HTR-8/SVneo (cell line): ENCODE measurements around the gene CDHR4.
"Not testable (repeated sequence)": the region's sequence is repeated elsewhere in the genome, so short reads cannot be mapped to it uniquely, and the experiment has no call there.

Source experiments
- DNase-seq: peaks from one replicate; pipeline ENCODE4 v3.0.0; 2011; ENCODE audit warnings: low spot score, mixed read lengths; ENCODE audit not compliant: insufficient read length
- FAIRE-seq: peaks from 2 replicates; lab custom pipeline; 2011; peaks lifted over from hg19 to GRCh38; lab: Jason Lieb, UNC

Gene CDHR4

DNA sequence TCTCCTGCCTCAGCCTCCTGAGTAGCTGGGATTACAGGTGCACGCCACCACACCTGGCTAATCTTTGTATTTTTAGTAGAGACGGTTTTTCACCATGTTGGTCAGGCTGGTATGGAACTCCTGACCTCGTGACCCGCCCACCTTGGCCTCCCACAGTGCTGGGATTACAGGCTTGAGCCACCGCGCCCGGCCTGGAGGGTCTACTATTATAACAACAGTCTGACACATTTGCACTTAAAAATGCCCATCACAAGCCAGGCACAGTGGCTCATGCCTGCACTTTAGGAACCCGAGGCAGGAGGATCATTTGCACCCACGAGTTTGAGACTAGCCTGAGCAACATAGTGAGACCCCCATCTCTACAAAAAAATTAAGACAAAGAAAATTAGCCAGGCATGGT lies 17.4 kb downstream of the CDHR4 start:
- FAIRE-seq, DNase-seq: not testable (repeated sequence)

DNA sequence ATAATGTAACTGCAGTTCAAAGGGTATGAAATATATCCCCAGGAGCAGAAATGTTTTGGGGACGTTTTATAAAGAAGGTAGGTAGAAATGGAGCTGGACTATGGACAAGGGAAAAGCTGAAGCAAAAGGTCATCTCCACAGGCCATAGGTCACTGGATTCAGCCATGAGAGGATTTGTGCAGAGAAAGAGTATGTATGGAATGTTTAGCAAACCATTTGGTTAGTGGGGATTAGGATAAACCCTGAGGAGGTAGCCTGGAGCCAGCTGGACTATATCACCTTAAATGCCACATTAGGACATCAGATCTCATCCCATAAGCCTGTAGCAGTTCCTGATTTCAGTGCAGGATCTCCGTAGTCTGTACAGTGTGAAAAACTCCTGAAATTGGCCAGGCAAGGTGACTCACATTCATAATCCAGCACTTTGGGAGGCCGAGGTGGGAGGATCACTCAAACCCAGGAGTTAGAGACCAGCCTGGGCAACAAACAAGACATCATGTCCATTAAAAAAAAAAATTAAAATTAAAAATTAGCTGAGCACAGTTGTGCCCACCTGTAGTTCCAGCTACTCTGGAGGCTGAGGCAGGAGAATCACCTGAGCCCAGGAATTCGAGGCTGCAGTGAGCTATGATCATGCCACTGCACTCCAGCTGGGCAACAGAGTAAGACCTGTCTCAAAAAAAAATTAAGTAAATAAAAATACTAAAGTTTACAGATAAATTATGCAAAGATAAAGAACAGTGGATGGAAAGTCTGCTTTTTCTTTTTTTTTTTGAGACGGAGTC lies 18.1 kb downstream of the CDHR4 start:
- FAIRE-seq (no peak), DNase-seq (no peak)

DNA sequence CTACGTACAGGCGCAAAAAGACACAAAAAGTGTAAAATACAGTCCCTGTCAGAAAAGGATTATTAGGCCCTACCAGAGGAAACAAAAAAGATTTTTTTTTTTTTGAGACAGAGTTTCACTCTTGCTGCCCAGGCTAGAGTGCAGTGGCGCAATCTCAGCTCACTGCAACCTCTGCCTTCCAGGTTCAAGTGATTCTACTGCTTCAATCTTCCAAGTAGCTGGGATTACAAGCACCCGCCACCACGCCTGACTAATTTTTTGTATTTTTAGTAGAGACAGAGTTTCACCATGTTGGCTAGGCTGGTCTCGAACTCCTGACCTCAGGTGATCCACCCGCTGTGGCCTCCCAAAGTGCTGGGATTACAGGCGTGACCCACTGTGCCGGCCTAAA lies 18.7 kb downstream of the CDHR4 start:
- DNase-seq: not testable (repeated sequence)

DNA sequence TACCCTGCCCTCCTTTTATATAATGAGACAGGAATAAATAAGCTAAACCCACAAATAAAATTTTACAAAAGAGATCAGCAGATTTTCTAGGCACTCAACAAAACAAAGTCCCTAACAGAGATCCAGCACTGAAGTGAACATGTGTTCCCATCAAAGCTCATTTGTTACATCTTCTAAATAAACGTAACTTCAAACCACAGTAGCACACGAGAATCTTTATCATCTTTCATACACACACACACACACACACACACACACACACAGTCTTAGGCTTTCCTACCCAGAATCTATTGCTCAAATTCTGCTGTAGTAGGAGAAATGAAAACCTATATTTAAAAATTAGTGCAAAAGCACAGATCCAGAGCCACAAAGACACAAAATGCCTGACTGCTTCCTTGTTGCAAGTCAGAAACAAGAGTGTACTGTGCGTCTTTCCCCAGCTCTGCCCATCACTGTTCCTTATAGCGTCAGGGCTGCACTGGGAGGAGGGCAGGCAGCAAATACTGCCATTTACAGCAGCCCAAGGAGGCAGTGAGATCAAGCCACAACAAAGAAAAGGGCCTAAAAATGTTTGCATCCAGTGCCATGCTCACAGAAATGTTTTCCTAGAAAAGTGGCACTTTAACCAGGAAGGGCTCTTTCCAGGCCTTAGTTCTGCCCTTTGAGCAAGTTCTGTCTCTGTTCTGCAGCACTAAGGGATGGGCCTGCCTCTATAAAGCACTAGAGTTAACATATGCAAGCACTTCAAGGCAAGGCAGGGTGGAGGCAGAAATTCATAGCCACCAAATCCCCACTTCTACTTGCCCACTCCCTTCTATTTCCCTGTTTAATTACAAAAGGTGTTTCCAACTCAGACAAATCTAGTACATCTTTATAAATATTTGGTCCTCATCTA lies 19.3 kb downstream of the CDHR4 start:
- no peak for FAIRE-seq
- DNase-seq: no peak

More for the DNA sequence above, 18.7 kb downstream of the CDHR4 start:
- FAIRE-seq: not testable (repeated sequence)

DNA sequence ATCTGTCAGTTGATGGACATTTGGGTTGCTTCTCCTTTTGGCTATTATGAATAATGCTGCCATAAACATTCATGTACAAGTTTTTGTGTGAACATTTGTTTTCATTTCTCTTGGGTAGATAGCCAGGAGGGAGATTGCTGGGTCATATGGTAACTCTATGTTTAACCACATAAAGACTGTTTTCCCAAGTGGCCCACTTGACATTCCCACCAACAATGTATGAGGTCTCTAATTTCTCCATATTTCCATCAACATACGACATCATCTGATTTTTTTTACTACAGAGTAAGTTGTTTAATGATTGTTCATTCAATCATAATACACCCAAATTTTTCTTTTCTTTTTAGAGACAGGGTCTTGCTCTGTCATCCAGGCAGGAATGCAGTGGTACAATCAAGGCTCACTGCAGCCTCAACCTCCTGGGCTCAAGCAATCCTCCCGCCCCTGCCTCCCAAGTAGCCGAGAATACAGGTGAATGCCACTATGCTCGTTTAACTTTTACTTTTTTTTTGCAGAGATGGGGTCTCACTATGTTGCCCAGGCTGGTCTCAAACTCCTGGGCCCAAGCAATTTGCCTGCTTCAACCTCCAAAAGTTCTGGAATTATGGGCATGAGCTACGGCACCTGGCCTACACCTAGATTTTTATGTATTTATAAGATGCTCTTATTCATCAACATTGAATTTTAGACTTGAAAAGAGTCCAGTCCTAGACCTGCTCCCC lies 20.2 kb downstream of the CDHR4 start:
- FAIRE-seq (no peak), DNase-seq (no peak)

DNA sequence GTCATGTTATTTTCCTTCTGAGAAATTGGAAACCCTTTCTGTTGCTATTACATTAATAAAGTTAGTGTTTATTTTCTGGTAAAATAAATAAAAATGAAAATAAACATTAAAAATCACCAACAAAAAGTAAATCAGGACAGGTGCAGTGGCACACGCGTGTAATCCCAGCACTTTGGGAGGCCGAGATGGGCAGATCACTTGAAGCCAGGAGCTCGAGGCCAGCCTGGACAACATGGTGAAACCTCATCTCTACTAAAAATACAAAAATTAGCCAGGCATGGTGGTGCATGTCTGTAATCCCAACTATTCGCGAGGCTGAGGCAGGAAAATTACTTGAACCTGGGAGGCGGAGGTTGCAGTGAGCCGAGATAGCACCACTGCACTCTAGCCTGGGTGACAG lies 23.6 kb downstream of the CDHR4 start:
- DNase-seq, FAIRE-seq: not testable (repeated sequence)

DNA sequence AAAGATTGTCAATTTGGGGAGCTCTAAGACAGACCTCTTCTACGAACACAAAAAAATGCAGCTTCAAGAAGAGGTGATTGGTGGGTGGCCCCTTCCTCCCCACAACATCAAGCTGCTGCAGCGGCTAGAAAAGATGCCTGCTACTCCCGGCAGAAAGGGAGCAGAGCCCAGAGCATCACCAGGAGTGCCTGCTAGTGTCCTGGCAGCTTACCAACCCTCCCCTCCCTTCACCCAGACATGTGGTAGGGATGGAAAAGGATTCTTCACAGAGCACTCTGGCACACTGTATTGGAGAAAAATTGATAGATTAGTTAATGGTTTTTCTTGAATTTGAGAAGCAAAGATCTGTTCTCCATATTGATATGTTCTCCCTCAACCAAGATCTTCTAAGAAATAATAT lies 24.1 kb downstream of the CDHR4 start:
- DNase-seq (no peak), FAIRE-seq (no peak)

DNA sequence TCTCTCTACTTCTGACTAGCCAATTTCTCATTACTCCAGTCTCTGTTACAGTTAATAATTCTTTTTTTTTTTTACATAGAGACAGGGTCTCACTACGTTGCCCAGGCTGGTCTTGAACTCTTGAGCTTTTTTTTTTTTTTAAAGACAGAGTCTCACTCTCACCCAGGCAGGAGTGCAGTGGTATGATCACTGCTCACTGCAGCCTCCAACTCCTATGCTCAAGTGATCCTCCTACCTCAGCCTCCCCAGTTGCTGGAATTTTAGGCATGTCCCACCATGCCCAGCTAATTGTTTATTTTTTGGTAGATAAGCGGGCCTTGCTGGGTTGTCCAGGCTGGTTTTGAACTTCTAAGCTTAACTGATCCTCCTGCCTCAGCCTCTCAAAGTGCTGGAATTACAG lies 27.0 kb downstream of the CDHR4 start:
- no peak for FAIRE-seq
- DNase-seq: no peak

DNA sequence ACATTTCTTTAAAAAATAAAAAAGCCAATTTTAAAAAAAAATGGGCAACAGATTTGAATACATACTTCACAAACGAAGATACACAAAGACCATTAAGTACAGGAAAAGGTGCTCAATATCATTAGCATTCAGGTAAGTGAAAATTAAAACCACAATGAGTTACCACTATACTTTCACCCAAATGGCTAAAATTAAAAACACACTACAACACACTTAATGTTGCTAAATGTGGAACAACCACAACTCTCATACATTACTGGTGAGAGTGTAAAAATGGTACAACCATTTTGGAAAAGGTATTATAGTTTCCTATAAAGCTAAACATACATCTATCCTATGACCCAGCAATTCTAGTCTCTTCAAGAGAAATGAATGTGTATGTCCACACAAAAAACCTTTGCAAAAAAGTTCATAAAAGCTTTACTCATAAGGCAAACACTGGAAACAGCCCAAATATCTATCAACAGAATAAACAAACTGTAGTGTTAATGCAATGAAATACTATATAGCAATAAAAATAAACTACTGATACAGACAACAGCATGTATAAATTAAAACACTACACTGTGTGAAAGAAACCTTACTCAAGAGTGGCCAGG lies 28.2 kb downstream of the CDHR4 start:
- DNase-seq (no peak), FAIRE-seq (no peak)

DNA sequence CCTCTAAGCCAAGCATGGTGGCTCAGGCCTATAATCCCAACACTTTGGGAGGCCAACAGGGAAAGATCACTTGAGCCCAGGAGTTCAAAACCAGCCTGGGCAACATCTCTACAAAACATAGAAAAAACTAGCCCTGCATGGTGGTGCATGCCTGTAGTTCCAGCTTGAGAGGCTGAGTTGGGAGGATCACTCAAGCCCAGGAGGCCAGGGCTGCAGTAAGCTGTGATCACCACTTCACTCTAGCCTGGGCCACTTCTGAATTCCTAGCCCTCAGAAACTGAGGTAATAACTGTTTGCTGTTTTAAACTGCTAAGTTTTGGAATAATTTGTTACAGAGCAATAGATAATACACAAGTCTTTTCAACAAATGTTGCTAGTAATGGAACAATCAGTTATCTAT lies 29.7 kb downstream of the CDHR4 start:
- DNase-seq (no peak), FAIRE-seq (no peak)

DNA sequence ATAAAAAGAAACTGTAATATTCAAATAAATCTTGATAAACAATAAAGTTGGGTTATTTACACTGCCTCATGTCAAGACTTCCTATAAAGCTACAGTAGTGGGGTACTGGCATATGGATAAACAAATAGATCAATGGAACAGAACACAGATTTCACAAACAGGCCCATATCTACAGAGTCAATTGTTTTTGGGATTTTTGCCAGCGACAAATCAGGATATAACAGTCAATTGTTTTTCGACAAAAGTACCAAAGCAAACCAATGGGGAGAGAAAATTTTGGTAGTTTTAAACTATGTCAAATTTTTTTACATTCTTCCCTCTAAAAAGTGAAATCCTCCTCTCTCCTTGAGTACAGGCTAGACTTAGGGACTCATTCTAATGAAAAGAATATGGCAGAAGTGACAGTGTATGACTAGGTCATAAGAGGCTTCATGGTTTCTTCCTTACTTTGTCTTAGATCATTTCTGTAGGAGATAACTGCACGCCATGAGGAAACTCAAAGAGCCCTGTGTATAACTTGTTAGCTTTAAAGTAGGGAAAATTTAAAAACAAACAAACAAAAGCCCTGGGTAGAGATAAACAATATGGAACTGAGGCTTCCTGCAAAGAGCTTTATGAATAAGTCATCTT lies 30.3 kb downstream of the CDHR4 start:
- DNase-seq (no peak), FAIRE-seq (no peak)

DNA sequence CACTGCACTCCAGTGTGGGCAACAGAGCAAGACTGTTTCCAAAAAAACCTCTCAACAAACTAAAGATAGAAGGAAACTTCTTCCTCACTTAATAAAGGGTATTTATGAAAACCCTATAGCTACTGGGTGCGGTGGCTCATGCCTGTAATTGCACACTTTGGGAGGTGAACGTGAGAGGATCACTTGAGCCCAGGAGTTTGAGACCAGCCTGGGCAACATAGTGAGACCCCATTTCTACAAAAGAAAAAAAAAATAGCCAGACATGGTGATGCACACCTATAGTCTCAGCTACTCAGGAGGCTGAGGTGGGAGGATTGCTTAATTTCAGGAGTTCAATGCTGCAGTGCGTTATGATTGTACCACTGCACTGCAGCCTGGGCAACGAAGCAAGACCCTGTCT lies 35.7 kb downstream of the CDHR4 start:
- FAIRE-seq (no peak), DNase-seq (no peak)

DNA sequence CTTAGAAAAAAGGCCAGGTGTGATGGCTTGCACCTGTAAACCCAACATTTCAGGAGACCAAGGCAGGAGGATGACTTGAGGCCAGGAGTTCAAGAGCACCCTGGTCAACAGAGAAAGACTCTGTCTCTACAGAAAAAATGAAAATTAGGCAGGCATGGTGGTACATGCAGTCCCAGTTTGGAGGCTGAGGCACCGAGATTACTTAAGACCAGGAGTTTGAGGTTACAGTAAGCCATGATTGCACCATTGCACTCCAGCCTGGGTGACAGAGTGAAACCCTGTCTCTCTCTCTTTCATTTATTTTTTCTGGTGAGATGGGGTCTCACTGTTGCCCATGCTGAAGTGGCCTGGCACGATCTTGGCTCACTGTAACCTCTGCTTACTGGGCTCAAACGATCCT lies 38.0 kb downstream of the CDHR4 start:
- DNase-seq: no peak
- no peak for FAIRE-seq

DNA sequence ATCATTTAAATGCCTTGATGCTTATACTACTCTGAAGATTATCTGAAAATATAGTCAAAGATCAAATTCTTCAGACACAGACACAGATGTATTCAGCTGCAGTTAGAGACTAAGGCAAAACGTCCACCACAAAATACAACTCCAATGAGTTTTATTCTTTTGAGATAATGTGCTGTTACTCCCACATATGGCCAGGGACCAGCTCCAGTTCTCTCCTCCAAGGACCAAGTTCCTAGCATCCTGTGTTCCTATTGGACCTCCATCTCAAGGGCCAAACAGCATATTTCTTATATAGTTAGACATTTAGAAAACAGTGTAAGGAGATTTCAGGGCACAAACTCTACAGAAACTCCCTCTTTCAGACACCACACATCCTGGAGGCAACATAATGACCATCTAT lies 40.4 kb downstream of the CDHR4 start:
- DNase-seq: no peak
- no peak for FAIRE-seq

DNA sequence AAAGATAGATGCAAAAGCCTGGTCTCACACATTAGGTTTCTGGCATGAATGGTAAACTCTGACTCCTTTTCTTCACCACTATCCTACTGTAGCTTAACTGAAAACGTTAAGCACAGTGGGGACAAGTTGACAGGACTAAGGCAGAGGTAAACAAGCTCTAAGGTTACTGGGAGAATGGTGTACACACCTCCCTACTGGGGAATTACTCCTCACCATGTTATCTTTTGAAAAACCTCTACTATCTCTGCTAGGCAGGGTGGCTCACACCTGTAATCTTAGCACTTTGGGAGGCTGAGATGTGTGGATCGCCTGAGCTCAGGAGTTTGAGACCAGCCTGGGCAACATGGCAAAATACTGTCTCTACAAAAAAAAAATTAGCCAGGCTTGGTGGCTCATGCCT lies 42.5 kb downstream of the CDHR4 start:
- FAIRE-seq: no peak
- no peak for DNase-seq

DNA sequence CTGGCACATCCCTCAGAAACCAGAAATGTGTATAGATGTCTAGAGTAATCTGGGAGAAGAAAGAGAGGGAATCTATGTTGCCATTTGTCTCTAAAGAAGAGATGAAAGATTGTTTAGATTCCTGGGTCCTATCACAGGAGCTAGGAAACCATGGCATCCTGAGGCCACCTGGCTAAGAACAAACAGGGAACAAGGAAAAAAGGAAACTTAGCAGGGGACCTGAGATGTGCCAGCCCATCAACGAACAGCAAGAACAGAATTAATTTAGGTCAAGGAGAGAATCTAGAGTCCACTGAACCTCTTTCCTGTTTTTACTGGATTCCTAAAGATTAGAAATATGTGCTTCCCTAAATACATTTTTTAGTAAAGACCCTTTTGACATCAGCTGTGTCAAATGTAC lies 43.6 kb downstream of the CDHR4 start:
- FAIRE-seq: no peak
- no peak for DNase-seq

DNA sequence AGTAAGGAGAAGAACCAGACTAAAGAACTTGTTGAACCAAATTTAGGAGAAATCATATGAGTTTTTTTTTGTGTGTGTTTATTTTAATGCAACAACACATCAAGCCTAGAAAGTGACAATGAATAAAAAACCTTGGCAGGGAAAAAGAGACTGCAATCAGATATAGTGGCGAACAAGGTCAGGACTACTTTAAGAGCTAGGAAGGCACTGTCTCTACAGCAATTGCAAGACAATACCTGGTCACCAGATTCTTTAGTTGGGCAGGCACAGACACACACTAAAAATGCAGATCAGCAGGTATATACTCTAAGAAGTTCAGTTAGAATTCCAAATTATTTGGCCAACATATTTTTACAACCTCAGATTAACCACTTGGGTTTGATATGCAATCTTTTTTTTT lies 45.1 kb downstream of the CDHR4 start:
- DNase-seq (no peak), FAIRE-seq (no peak)

DNA sequence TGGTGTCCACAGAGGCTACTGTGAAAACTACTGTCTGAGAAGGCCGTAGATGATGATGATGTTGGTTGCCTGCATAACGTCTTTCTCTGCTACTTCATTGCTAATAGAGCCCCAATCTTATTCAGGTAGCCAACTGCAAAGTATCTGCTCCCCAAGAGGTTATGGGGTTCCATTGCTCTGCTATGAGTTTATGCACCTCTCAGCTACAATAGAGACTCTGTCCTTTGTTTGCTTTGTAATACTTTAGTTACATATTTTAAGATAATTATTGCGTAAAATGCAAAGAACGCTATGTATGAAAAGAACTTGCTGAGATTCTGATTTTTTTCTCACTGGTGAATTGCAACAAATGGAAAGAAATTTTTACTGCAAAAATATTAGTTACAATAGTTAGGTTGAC lies 48.2 kb downstream of the CDHR4 start:
- no peak for FAIRE-seq

DNA sequence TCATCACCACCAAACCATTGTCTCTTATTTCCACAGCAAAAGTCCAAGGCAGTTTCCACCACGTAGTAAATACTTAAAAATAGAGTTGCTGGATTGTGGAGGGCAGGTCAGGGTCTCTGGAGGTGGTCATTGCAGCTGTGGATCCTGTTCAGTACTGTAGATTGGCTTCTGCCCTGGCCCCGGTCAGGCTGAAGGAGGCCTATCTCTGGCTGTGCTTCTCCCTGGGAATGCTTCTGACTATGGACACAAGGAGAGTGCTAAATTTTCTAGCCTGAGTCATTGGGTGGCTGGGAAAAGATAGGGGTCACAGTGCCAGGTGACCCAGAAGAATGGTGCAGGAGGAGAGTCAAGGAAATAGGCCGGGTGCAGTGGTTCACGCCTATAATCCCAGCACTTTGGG lies 49.6 kb downstream of the CDHR4 start:
- no peak for FAIRE-seq
- no peak for DNase-seq

More for the DNA sequence above, 48.2 kb downstream of the CDHR4 start:
- no peak for DNase-seq

DNA sequence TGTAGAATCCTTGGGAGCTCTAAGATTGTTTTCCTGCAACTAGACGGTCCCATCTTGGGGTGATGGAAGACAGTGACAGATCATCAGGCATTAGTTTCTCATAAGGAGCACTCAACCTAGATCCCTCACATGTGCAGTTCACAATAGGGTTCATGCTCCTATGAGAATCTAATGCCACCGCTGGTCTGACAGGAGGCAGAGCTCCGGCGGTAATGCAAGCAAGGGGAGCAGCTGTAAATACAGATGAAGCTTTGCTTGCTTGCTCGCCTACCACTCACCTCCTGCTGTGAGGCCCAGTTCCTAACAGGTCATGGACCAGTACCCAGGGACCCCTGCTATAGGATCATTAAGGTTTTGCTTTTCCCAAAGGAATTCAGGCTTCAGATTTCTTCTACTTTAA lies 50.8 kb downstream of the CDHR4 start:
- not testable (repeated sequence) for FAIRE-seq

More for the DNA sequence above, 50.8 kb downstream of the CDHR4 start:
- DNase-seq: not testable (repeated sequence)
